NT2/D1 (cell line): ENCODE measurements around the gene DENND5A.

Experiments used
- DNase-seq: peaks from one replicate; pipeline ENCODE4 v3.0.0-alpha.2; 2011; ENCODE audit warnings: low read depth, low spot score
- H3K27me3 ChIP-seq: 2 replicates; pipeline ENCODE4 v1.6.0; 2011; ENCODE audit warnings: mild to moderate bottlenecking; ENCODE audit not compliant: insufficient read length, insufficient read depth
- H3K36me3 ChIP-seq: 2 replicates; pipeline ENCODE4 v1.6.1; 2011; ENCODE audit warnings: mild to moderate bottlenecking, low read length, mixed read lengths; ENCODE audit not compliant: insufficient read depth, insufficient read length
- H3K4me1 ChIP-seq: 2 replicates; pipeline ENCODE4 v1.5.1; 2011; ENCODE audit not compliant: insufficient read depth, insufficient read length
- H3K4me3 ChIP-seq: 2 replicates; pipeline ENCODE4 v1.5.1; 2011; ENCODE audit warnings: low read depth; ENCODE audit not compliant: insufficient read length
- H3K9ac ChIP-seq: 2 replicates; pipeline ENCODE4 v1.6.0; 2011; ENCODE audit warnings: low read depth; ENCODE audit not compliant: insufficient read length
- H3K9me3 ChIP-seq: 2 replicates; pipeline ENCODE4 v1.5.1; 2011; ENCODE audit warnings: mild to moderate bottlenecking, low read length; ENCODE audit not compliant: insufficient read depth
- SUZ12 ChIP-seq: IDR thresholded peaks from 2 replicates; pipeline ENCODE4 v1.6.1; 2011; ENCODE audit not compliant: insufficient read length, insufficient read depth; ENCODE audit errors: extremely low read depth
- YY1 ChIP-seq: IDR thresholded peaks from 2 replicates; pipeline ENCODE4 v1.6.1; 2011; ENCODE audit not compliant: insufficient read length, insufficient read depth
- ZNF274 ChIP-seq: IDR thresholded peaks from 2 replicates; pipeline ENCODE4 v1.6.1; 2011; ENCODE audit warnings: mild to moderate bottlenecking, low read depth, low read length

Gene DENND5A

GRCh38 chr11:9273376-9274336 lies 8.5 kb upstream of the DENND5A start:
- no peaks in the 10 kb centered on the region for H3K27me3 ChIP-seq
- H3K4me1 ChIP-seq: no peaks in the 10 kb centered on the region
- no peak overlapping the region for H3K9ac ChIP-seq
- H3K9me3 ChIP-seq: no peaks in the 10 kb centered on the region
- no peak for DNase-seq
- peaks cover 19% of the 10 kb centered on the region for H3K36me3 ChIP-seq
- TF ChIP-seq YY1 (no peak), SUZ12 (no peak), ZNF274 (no peak)
- no peak overlapping the region for H3K4me3 ChIP-seq

- H3K9me3 ChIP-seq: no peaks in the 10 kb centered on the region
- no peaks in the 10 kb centered on the region for H3K27me3 ChIP-seq
- TF ChIP-seq SUZ12 (no peak), ZNF274 (no peak), YY1 (no peak)
- no peaks in the 10 kb centered on the region for H3K4me1 ChIP-seq
- peaks cover 3% of the 10 kb centered on the region for H3K36me3 ChIP-seq
- H3K4me3 ChIP-seq: no peak overlapping the region
- DNase-seq: no peak
- H3K9ac ChIP-seq: no peak overlapping the region
Measured at GRCh38 chr11:9269492-9270013, 4.4 kb upstream of the DENND5A start.

GRCh38 chr11:9267680-9268079 lies 2.5 kb upstream of the DENND5A start:
- H3K4me1 ChIP-seq: no peaks in the 10 kb centered on the region

GRCh38 chr11:9266926-9267325 lies 1.8 kb upstream of the DENND5A start:
- TF ChIP-seq ZNF274: no peak
- no peak for TF ChIP-seq YY1
- TF ChIP-seq SUZ12: no peak
- peaks cover 3% of the 10 kb centered on the region for H3K36me3 ChIP-seq
- H3K9ac ChIP-seq: no peak overlapping the region
- no peaks in the 10 kb centered on the region for H3K27me3 ChIP-seq
- no peaks in the 10 kb centered on the region for H3K4me1 ChIP-seq
- H3K4me3 ChIP-seq: no peak overlapping the region
- no peaks in the 10 kb centered on the region for H3K9me3 ChIP-seq
- DNase-seq: no peak

More at GRCh38 chr11:9267680-9268079, 2.5 kb upstream of the DENND5A start:
- Histone ChIP-seq H3K9me3 (no peaks in the 10 kb centered on the region), H3K4me3 (no peak overlapping the region), H3K36me3 (peaks cover 3% of the 10 kb centered on the region), H3K27me3 (no peaks in the 10 kb centered on the region), H3K9ac (no peak overlapping the region)
- TF ChIP-seq YY1: no peak
- no peak for TF ChIP-seq ZNF274
- TF ChIP-seq SUZ12: no peak
- DNase-seq: no peak

- Histone ChIP-seq H3K9ac (peak overlapping the region; percentile 17), H3K4me3 (no peak overlapping the region), H3K36me3 (peaks cover 3% of the 10 kb centered on the region), H3K9me3 (no peaks in the 10 kb centered on the region), H3K27me3 (no peaks in the 10 kb centered on the region), H3K4me1 (no peaks in the 10 kb centered on the region)
- TF ChIP-seq SUZ12 (no peak), ZNF274 (no peak), YY1 (no peak)
- DNase-seq: no peak
Measured at GRCh38 chr11:9266132-9266736, 1.1 kb upstream of the DENND5A start.

- no peak for TF ChIP-seq SUZ12
- TF ChIP-seq YY1: no peak
- TF ChIP-seq ZNF274: no peak
- Histone ChIP-seq H3K4me3 (peak overlapping the region; percentile 66), H3K9me3 (no peaks in the 10 kb centered on the region), H3K27me3 (no peaks in the 10 kb centered on the region), H3K9ac (peak overlapping the region; percentile 83), H3K36me3 (peaks cover 3% of the 10 kb centered on the region), H3K4me1 (no peaks in the 10 kb centered on the region)
- no peak for DNase-seq
Measured at GRCh38 chr11:9264316-9265210, 587 bp downstream of the DENND5A start.
